GM19238 (cell line): ENCODE results near the gene CFDP1.

Experiments
- DNase-seq: peaks from one replicate; pipeline ENCODE4 v3.0.0; 2011; ENCODE audit warnings: low spot score; ENCODE audit not compliant: insufficient read length

The CFDP1 gene

GRCh38 chr16:75374388-75374787 lies 58.9 kb downstream of the CFDP1 start:
- DNase-seq, result no peak

DNA sequence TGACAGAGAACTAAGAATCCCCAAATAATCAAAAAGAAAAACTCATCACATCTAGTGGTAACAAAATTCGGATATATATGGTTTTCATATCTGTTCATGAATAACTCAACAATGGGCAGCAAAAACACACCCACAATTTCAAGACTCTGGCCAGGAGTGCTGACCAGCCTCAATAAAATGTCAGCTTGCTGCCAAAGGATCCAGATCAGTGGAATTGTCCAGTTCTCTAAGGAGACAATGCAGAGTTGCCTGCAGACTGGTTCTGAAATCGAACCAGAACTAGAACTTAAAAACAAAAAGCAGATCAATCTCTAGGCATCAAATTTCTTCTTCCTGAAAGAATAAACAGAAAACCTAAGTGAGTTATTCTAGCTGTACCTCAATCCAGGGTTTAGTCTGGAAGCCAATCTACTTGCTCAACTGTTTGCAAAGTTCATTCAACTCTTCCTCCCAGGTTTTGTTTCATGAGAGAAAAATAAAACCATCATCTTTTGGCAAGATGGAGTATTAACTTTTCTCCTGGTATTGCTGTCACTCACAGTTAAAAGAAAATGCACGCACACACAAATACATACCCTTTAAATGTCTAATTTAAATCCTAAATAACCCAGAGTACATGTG lies 61.0 kb downstream of the CFDP1 start:
- no peak for DNase-seq

GRCh38 chr16:75371171-75371570 lies 62.1 kb downstream of the CFDP1 start:
- no peak for DNase-seq

DNA sequence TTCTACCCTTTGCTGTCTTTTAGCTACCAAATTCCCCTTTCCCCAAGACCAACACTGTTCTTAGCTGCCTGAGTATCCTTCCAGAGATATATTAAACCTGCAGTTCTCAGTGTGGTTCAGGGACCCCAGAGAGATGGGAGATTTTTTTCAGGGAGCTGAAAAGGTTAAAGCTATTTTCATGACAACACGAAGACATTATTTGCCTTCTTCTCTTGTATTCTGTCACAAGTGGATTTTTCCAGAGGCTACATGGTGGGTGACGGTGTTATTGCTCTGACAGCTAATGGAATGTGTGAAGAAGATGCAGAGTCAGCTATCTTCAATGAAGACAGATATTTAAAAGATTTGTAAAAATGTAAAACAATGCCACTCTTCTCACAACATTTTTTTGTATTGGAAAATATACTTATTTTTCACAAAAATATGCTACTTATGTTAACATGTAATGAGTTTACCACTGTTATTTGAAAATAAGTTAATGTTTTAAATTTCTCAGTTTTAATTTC lies 69.0 kb downstream of the CFDP1 start:
- DNase-seq, result no peak

DNA sequence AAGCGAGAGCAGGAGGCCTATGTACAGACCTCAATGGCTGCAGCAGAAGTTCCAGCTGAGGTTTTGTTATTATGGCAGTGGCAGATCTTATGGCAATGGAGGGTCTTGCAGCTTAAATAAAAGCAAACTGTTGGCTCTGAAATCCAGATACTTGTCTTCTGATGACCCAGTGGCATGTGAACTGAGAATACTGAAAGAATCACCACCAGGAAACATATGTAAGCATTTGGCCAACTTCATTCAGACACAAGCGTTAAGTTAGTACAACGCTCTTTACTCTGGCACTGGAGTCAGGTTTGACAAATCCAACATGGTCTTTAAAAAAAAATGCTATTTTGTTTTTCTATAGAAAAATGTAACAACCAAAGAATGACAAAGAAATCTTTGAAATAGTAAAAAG lies 70.5 kb downstream of the CFDP1 start:
- no peak for DNase-seq

- DNase-seq, result no peak
These were observed 71.4 kb downstream of the CFDP1 start for GRCh38 chr16:75361936-75362335.

GRCh38 chr16:75354170-75354569 lies 79.1 kb downstream of the CFDP1 start:
- DNase-seq, result no peak

GRCh38 chr16:75351183-75351582 lies 82.1 kb downstream of the CFDP1 start:
- no peak for DNase-seq

DNA sequence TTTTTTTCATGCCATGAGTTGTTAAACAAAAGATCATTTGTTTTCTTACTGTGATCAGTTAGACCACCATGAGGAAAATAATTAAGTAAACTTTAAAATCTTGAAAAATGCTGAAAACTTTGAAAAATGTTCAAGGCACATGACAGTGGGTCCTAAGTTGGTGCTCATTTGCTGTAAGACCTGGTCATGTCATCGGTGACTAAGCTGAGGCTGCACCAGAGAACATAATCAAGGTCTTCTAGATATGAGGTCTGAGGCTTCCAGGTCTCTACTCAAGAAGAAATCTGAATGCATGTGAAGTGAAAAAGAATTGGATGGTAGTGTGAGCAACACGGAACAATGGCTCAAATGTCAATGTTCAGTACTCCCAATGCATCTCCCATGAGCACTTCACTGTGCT lies 87.6 kb downstream of the CFDP1 start:
- DNase-seq, result no peak

DNA sequence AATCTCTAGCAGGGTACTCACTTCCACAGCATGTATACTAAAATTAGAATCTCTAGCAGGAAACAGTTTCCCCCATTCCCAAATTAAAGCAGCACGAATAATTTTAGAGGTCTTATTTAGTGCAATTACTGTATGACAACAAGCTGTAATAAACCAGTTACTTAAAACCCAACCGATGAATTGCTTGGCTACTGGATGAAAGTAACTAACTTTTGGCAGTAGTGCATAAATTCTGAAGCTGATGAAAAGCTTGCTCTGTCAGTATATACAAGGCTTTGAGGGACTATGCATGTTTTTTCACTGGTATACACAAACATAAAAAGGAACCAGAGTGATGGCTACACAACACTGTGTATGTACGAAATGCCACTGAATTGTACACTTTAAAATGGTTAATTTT lies 89.4 kb downstream of the CFDP1 start:
- DNase-seq, result no peak

DNA sequence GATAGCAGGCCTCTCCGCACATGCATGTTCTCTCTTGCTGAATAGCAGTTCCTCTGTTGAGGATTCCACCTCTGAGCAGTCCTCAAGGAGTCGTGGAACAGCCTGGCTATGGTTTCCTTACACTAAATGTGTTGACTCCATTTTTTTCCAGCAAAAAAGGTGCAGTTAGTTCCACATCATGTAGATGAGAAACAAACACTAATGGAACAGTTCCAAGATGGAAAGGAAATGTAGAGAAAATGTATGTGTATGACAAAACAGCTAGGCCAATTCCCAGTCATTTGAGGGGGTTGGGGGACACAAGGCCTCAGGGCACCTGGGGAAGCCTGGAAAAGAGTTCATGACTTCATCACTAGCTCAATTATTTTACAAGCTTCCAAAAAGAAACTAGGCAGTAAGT lies 90.0 kb downstream of the CFDP1 start:
- no peak for DNase-seq

DNA sequence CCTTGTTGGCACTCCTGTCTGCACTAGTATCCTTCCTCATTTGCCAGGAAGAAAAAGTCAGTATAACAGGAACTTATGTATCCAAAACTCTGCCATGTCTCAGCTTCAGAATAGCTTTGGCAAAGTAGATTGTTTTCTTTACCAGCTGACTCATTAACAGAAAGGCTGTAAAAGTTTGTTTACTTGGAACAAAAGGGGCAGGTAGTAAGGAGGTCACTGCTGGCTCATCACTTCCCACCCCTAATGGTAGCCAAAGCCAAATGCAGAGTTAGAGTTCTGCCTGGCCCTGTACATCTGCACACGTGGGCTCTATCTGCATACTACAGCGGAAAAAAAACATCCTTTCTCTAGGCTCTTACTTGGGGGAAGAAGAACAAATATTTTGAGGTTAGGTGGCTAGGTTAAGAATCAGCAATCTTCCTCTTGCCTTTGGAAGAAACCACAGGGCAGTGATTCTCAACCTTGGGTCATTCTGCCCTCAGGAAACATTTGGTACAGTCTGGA lies 90.9 kb downstream of the CFDP1 start:
- DNase-seq, result no peak

- DNase-seq, result no peak
These were observed 91.6 kb downstream of the CFDP1 start for GRCh38 chr16:75341564-75342307.

DNA sequence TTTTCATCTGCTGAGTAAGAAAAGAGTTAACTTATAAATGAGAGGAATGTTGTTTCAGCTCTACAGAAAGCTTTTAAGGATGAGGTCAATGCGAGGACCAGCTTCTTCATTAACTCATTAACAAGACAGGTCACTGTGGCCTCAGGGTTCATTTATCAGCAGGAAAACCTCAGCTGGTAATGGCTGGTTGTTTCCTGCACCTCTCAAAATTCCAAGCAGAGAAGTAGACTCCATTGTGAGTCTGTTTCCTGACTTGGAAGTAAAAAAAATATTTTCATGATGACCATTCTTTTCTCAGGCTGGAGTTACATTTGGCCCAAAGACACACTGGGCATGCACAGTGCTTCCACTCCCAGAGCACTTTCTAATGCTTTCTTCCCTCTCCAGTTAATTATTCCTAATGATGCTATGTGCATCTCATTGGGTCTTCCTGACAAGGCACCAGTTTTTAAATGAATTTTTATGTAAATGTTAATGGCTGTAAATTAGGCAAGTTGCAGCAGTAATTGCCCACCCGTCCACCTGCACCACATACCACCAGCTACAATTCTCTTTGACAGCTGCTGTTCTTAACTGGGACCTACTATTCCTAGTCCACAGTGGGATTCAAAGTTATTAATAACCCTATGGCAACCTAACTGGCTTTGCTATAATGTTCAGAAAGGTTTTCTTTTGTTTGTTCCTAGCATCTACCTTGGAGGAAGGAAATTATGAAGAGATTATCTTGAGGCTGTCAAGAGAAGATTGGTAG lies 92.4 kb downstream of the CFDP1 start:
- no peak for DNase-seq

- DNase-seq, result no peak
These were observed 95.9 kb downstream of the CFDP1 start for GRCh38 chr16:75337430-75337829.

GRCh38 chr16:75336521-75336920 lies 96.8 kb downstream of the CFDP1 start:
- no peak for DNase-seq

- no peak for DNase-seq
These were observed 99.6 kb downstream of the CFDP1 start for GRCh38 chr16:75333721-75334163.

DNA sequence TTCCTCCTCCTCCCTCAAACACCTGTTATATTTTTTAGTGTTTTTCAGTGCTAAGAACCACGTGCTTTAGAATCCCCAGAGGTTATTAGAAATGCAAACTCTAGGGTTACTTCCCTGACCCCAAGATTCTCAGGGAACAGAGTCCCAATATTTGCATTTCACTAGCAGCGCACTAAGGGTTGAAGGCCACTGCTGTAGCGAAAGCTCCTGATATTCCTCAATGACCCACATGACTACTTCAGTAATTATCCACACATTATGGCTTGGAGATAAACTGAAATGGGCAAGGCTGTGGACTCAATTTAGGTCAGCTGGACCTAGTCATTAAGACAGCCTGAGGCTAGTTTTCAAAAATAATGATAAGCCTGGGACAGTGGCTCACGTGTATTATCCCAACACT lies 103.4 kb downstream of the CFDP1 start:
- no peak for DNase-seq

DNA sequence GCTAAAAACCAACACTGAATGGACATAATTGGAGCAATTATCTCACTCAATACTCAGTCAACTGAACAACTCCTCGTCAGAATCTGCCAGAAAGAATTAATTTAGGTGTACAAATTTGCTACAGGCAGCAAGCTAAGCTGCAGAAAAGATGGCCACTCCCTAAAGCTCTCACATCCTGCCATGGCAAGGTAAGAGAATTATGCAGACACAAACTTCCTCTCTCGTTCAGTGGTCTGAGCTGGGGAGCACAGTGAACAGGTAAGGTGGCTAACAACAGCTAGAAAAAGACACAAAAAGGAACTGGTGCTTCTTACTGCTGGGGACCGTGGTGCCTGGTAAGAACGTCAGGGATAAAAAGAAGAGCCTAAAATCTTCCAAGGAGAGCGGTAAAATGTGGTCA lies 107.0 kb downstream of the CFDP1 start:
- DNase-seq, result no peak

GRCh38 chr16:75323933-75324332 lies 109.4 kb downstream of the CFDP1 start:
- DNase-seq, result no peak

GRCh38 chr16:75323198-75323597 lies 110.1 kb downstream of the CFDP1 start:
- DNase-seq, result no peak

DNA sequence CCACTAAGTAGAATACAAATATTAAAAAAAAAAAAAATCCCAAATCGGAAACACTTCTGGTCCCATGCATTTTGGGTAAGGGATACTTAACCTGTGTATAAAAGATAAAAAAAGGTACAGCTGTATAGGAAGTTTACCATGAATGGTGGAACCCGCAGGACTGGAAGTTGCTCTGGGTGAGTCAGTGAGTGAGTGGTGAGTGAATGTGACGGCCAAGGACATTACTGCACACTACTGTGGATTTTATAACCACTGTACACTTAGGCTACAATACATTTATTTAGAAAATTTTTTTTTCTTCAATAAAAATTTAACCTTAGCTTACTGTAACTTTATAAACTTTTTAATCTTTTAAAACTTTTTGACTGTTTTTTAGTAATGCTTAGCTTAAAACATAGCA lies 110.6 kb downstream of the CFDP1 start:
- DNase-seq, result no peak
